ENCODE measurements around the gene EIF2B1.
A peak's percentile ranks its signal among the peaks of the same experiment; 100 is the strongest.
"Not testable (repeated sequence)": the region's sequence is repeated elsewhere in the genome, so short reads cannot be mapped to it uniquely, and the experiment has no call there.

The EIF2B1 gene

DNA sequence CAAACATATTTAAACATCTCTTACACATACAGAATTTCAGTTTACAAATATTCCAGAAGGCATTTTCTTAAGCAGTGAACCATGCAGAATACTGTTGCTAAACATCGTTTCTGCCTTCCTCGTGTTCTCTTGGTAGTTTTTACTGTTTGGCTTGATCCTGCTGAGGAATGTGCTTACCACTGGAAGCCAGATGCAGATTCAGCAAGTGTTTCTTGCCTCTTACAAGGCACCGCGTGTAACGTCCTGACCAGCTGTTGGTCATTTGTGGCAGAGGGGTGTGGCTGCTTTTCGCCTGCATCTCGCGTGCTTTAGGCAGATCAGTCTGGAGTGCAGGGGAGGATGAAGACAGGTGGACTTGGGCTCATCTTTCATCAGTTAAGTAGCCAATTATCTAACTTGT, 12.4 kb downstream of the EIF2B1 start:
- no peak for DNase-seq

DNA sequence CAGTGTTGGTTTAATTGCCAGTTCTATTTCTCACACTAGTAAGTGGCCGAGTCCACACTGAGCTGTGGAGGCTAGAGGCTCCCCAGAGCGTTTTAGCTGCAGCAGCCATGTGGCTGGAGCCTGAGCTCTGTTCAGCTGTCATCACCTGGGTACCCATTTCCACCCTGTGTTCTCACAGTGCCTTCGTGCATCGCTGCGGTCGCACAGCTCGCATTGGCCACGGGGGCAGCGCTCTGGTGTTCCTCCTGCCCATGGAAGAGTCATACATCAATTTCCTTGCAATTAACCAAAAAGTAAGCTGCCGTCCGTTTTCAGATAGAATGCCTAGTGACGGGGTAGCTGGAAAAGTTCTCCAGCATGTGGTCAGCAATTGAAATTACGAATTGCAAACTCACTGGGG, 15.9 kb downstream of the EIF2B1 start:
- no peak for DNase-seq

GRCh38 chr12:123617144-123617543, 16.3 kb downstream of the EIF2B1 start:
- no peak for DNase-seq

- no peak for DNase-seq
Measured at GRCh38 chr12:123614531-123614930, 19.0 kb downstream of the EIF2B1 start.

DNA sequence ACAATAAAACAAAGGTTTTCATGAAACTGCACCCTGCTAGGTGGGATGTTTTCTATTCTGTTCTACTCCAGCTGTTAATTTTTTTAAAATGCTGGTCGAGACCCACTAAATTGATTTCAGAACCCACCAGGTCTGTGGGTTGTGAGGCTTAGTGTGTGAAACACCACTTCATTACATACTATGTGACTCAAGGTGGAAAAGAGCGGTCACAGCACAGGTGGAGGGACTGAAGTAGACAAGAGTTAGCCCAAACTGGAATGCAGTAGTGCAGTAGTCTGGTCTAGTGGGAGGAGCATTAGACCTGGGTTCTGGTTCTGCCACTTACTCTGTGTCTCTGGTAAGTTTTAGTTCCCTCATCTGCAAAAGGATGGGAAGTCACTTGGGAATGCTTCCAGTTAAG, 19.4 kb downstream of the EIF2B1 start:
- no peak for DNase-seq

GRCh38 chr12:123608182-123608581, 25.3 kb downstream of the EIF2B1 start:
- no peak for DNase-seq

DNA sequence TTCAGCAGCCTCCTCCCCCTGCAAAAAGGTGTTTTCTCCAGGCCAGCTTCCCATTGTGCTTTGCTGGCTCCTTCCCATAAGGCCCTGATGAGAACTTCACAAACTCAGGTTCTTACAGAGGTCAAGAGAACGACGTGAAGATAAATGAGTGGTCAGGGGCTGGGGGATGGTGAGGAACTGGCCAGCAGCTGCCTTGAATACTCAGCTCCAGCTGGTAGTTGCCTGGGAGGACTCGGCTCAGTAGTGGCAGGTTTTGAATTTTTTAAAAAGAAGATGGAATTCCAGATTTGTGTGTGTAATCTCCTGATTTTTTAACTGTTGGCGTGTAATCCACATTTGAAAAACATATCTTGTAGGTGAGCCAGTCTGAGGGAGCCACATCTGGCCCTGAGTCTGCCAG, 25.7 kb downstream of the EIF2B1 start:
- no peak for DNase-seq

DNA sequence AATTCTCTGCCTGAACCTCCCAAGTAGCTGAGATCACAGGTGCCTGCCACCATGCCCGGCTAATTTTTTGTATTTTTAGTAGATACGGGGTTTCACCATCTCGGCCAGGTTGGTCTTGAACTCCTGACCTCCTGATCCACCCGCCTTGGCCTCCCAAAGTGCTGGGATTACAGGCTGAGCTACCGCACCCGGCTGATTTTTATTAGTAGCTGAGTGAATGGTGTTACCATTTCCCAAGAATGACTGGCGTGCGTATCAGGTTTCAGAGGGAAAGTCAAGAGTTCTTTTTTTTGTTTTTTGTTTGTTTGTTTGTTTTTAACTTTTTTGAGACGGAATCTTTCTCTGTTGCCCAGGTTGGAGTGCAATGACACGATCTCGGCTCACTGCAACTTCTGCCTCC, 30.0 kb downstream of the EIF2B1 start:
- not testable (repeated sequence) for DNase-seq

DNA sequence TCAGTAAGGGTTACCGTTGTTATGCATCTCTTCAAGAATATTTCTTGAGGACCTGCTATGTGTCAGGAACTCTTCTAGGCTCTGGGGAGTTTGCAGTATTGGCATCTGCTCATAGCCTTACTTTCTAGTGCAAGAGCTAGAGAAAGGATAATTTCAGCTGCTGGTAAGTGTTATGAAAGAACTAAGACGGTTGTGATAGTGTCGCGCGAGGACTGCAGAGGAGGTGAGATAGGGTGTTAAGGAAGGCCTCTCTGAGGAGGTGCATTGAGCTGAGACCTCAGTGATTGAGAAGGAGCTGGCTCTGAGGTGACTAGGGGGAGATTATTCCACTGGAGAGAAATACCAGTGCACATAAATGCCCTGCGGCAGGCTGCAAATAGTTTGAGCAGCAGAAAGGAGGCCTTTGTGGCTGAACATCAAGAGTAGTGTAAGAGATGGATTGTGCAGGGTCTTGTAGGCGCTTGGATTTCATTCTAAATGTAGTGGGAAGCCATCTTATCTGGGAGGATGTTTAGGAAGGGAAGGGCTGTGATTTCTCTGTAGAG, 30.8 kb downstream of the EIF2B1 start:
- no peak for DNase-seq

- DNase-seq = peak in 57 of 58 donors; percentile 42 to 91 (median 79)
Measured at GRCh38 chr12:123601602-123602489, 31.6 kb downstream of the EIF2B1 start, which contains the start of gene DDX55. Gene DDX55 (plus strand): TSS chr12:123602099. CDS start chr12:123602149, 50 bp downstream.

DNA sequence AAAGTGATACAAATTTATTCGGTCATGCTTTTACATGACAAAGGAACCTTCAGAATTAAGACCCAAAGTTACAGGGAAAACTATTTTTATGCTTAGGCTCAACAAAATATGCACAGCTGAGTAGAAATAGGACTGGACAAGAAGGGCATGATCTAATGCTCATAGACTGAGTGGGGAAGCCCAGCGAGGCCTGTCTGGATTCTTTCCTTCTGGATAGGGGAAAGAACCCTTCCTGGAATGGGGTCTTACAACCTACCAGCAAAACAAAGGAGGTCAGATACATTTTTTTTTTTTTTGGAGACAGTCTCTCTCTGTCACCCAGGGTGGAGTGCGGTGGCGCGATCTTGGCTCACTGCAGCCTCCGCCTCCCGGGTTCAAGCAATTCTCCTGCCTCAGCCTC, 33.8 kb downstream of the EIF2B1 start:
- DNase-seq = no peak

DNA sequence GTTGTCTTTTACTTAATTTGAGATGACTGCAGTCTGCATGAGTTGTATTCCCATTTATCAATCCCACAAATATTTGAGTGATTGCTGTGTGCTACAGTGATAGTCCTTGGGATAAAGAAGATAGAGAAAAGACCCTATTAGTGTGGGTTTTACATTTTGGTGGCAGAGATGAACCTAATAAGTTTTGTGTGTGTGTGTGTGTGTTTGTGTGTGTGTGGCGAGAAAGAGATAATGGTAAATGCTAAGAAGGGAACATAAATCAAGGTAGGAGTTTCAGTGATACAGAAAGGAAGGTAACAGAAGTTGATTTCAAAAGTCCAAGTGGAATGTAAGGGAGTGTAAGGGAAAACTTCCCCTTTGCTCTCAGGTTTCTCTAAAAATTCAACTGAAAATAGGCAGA, 34.2 kb downstream of the EIF2B1 start:
- no peak for DNase-seq

- no peak for DNase-seq
Measured at GRCh38 chr12:123598522-123598921, 35.0 kb downstream of the EIF2B1 start.

DNA sequence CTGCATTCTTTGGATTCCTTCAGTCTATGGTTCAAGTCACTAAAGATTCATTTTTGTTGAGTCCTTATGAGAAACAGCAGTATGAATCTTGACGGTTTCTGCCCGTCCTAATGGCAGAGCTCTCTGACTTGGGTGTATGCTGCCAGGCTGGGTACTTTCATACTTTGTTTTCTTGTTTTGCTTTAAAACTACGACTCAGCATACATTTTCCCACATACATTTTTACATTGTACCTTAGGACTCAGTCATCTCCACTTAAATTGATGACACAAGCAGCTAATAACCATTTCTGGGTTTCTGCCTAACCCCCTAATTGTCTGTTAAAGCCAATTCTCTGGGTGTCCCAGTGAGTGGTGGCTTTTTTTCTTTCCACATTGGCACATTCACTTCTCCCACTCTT, 36.4 kb downstream of the EIF2B1 start:
- no peak for DNase-seq

- DNase-seq = no peak
Measured at GRCh38 chr12:123595729-123596128, 37.8 kb downstream of the EIF2B1 start.

- DNase-seq = no peak
Measured at GRCh38 chr12:123591702-123592481, 41.6 kb downstream of the EIF2B1 start.

- DNase-seq = no peak
Measured at GRCh38 chr12:123580772-123581171, 52.7 kb downstream of the EIF2B1 start.

DNA sequence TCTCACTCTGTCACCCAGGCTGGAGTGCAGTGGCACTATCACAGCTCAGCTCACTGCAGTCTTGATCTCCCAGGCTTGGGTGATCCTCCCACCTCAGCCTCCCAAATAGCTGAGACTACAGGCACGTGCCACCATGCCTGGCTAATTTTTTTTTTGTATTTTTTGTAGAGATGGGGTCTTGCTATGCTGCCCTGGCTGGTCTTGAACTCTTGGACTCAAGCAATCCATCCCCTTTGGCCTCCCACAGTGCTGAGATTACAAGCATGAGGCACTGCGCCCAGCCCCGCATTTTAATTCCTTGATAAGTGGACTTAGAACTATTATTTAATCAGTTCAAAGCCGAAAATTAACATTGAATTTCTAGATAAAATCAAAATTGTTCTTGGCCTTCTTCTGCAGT, 54.7 kb downstream of the EIF2B1 start:
- DNase-seq = not testable (repeated sequence)

DNA sequence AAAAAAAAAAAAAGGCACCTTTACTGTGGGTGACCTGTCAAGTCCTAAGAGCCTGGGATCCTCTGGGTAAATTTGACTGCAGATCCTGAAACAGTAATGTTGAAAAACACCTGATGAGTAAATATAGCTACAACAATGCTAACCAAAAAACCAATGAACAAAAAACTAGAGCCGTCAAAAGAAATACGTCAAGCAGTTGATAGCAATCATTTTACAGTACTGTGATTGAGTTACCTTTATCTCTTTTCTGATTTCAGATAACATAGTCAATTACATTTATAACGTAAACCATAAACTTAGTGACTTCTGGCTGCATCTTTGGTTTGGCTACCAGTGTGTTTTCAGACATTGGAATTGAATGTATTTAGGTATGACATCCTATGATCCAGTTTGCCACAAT, 55.2 kb downstream of the EIF2B1 start:
- DNase-seq = no peak

DNA sequence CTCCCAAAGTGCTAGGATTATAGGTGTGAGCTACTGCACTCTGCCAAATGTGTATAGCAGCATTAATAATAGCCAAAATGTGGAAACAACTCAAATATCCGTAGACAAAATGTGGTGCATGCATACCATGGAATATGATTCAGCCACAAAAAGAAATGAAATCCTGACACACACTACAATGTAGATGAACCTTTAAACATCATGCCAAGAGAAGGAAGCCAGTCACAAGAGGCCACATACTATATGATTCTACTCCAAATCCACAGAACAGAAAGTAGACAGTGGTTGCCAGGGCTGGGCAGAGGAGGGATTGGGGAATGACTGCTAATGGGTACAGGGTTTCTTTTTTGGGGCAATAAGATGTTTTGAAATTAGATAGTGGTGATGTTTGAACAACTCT, 56.9 kb downstream of the EIF2B1 start:
- no peak for DNase-seq

DNA sequence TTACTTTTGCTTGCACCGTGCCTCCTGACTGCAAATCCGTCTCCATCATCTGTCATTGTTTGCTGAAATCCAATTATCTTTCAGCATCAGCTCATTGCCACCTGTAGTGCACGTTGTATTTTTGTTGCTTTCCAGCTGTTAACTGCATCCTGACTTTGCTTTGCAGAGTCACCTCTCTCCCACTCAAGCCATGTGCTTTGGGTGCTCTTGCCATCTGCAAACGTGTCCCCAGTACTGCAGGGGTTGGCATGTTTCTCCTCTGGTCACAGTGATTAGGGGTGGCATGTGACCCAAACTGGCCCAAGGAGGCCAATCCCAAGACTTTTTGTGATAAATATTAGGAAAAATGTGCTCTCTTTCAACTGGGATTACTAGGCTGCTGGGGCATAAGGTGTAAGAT, 59.6 kb downstream of the EIF2B1 start:
- no peak for DNase-seq

DNA sequence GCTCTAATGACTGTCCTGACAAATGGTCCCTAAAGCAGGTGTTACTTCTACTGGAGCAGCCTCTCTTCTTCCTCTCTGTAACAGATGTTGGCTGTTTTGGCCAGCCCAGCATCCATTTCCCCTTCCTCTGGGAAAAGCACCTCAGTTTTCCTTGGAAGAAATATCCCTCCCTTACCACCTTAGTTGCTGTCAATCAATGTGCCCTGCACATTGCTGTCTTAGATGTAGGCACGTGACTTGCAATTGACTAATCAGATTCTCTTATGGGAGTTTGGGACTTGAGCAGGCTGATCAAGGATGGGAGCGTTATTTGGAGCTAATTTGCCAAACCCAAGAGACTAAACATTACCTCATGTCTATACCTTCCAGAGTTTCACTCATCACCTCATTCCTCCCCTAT, 61.1 kb downstream of the EIF2B1 start:
- no peak for DNase-seq
